M059J (cell line): ENCODE measurements around the gene ZNF850. TPM values are rescaled to one million over a fixed set of nuclear protein-coding genes. Genes with fewer than 3 reads are reported as not detected.
"Not testable (repeated sequence)": the region's sequence is repeated elsewhere in the genome, so short reads cannot be mapped to it uniquely, and the experiment has no call there.

Source experiments
- DNase-seq: peaks from one replicate; pipeline ENCODE4 v3.0.0-alpha.2; 2012; ENCODE audit warnings: low read depth
- total RNA-seq: library from RNA; depleted of rRNA; stranded (reverse); fragments of >200 nt; shearing (Covaris generic); gene quantifications from 2 replicates; pipeline ENCODE4 v1.2.3, GENCODE V29; 2014; rRNA removed

The ZNF850 gene
- 2.7 and 4.4 TPM in 2 replicates for total RNA-seq

DNA sequence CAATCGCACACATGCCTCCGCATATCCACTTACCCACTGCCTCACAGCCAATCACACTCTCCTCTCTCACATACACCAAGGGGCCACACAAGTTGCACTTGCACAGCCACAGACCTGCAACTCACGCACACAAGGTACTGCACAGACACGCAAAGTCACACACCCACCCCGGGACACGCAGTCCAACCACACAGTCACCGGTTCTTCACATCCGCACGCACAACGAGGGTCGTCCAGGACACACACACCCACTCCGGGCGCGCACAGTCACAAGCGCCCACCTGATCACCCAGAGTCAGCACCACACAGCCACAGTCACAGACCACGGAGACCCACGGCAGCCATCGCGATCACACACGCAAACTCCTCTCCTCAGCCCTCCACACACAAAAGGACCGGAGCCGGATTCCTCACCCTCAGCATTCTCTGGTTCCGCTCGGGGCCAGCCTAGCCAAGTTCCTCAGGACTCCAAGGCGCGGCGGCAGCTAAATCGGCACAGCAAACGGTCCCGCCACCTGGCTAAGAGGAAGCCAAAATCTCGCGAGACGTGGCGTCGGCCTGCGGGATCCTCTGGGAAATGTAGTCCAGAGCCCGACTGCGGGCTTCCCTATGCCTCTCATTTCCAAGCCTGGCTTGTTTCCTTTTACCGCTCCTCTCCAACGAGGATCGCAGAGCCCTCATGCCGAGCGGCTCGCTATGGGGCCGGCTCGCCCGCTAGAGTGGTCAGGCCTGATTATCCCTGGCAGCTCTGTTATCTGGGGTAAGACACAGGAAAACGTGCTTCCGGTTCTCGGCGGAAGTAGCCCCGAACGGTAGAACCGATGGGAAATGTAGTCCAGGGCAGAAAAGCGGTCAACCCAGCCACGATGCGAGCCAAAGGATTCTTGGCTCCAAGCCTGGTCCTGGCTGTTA is at the start of gene ZNF850:
ZNF850 (minus strand) TSS at position 497 of the 912 bp plus-strand sequence. CDS start 10,201 bp downstream, outside the sequence.
- DNase-seq, result peak; percentile 92

DNA sequence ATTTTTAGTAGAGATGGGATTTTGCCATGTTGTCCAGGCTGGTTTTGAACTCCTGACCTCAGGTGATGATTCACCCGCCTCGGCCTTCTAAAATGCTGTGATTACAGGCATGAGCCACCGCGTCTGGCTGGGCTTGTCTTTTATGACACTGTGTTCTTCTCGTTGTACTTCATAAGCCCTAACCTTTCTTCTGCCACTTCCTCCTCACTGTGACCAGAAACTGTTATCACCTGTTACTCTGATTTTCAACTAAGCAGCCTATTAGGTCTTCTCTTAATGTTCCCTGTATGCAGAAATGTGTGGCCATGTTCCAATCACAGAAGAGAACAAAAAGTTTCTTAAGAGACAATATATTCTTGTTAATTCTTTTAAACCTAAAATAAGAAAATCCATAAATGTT is 49.2 kb upstream of the ZNF850 start:
- no peak for DNase-seq

DNA sequence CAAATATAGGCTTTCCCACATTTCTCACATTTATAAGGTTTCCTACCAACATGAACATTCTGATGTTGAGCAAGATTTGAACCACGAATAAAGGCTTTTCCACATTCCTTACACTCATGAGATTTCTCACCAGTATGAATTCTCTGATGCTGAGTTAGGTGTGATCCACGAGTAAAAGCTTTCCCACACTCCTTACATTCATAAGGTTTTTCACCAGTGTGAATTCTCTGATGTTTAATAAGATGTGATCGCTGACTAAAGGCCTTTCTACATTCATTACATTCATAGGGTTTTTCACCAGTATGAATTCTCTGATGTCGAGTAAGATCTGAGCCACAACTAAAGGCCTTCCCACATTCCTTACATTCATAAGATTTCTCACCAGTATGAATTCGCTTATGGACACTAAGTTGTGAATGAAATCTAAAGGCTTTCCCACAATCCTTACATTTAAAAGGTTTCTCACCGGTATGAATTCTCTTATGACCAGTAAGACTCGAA is 46.6 kb upstream of the ZNF850 start:
- DNase-seq, result peak; percentile 5

- DNase-seq, result no peak
Measured at GRCh38 chr19:36807029-36807428, 34.4 kb upstream of the ZNF850 start.

DNA sequence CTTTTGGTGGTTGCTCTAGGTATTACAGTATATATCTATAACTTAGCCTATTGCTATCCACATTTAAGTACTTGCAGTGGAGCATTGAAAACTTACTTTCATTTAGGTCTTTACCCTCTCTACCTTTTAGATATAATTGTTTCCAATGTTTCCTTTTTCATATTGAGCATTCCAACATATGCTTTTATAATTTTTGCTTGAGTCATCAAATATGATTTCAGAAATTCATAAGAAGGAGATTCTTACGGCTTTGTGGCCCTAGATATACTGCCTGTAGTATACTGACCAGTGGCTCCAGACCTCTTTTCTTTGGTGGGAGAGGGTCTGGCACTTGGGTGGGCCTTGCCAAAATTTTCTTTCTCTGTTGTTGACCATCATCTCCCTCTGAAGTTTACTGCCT is 32.8 kb upstream of the ZNF850 start:
- DNase-seq, result no peak

- no peak for DNase-seq
Measured at GRCh38 chr19:36797786-36798108, 25.1 kb upstream of the ZNF850 start.

DNA sequence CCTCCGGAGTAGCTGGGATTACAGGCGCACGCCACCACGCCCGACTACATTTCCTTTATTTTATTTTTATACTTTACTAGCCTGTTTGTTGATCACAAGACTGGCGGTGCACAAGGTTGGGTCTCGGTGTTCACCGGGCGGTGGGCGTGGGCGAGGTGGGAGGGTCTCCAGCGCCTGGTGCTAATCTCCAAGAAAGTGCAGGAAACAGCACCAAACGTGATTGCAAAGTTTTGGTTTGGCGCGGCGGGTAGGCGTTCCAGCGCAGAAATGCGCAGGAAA is 24.0 kb upstream of the ZNF850 start:
- no peak for DNase-seq

DNA sequence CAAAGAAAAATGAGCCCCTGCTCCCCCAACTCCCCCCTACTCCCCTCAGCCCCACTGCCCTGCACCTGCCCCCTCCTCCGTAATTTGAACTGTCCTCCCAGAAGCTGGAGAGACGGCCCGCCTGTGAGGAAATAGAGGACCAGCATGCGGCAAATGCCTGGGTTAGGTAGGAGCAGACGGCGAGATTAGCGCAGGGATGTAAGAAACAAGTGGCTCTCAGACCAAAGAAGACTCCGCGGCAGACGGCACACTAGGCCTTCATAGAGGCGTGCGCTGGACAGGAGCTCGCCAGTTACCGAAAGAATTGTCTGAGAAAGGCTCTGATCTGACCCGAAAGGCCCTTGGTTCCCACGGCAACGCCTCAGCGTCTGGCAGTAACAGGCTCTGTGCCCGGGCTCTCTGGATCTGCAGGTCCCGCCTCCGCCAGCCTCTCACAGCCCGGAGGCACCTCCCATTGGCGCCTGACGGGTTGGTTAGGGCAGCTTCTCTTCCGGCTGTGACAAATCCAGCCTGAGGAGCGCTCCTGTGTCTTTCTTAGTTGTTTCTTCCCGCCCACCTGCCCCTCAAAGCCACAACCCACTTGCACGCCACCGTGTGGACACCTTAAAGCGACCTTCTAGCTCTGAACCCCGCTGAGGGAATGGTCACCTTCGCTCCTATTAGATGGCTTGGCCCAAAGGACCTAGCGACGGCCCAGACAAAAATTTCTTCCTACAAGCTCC is 19.0 kb upstream of the ZNF850 start:
- not testable (repeated sequence) for DNase-seq

DNA sequence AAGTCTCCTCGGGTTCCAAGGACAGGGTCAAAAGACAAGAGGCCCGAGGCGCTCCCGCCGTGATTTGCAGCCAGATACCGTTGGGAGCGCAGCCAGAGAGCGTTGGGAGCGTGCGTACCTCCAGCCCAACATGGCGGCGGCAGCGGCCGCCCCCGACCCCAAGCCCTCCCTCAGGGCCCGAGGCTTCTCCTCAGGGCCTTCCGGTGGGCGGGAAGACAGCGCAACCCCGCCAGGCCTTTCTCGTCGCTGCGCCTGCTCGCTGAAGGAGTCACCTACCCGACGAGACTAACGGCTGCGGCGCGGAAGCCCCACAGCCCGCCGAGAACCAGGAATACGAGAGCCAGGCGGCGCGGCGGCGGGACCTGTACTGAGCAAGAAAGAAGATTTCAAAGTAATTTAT is 3.2 kb upstream of the ZNF850 start:
- DNase-seq, result no peak

- DNase-seq, result no peak
Measured at GRCh38 chr19:36773223-36773579, 594 bp upstream of the ZNF850 start.

- peak; percentile 78 for DNase-seq
Measured at GRCh38 chr19:36771261-36772231, 1.1 kb downstream of the ZNF850 start.

DNA sequence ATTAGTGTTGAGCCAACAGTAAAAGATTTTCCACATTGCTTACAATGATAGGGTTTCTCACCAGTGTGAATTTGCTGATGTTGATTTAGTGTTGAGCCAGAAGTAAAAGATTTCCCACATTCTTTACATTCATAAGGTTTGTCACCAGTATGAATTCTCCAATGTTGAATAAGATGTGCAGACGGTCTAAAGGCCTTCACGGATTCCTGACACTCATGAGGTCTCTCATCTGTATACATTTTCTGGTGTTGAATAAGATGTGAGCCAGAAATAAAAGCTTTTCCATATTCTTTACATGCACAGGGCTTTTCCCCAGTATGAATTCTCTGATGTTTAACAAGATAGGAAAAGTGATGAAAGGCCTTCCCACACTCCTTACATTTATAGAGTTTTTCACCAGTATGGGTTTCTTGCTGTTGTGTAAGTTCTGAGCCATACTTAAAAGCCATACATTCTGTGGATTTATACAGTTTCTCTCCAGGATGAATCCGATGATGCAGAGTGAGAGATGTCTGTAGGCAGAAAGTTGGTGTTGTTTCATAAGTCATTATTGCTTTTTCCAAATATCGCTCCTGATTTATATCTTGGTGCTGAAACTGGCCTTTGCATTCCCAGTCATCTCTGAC is 22.4 kb downstream of the ZNF850 start:
- no peak for DNase-seq

DNA sequence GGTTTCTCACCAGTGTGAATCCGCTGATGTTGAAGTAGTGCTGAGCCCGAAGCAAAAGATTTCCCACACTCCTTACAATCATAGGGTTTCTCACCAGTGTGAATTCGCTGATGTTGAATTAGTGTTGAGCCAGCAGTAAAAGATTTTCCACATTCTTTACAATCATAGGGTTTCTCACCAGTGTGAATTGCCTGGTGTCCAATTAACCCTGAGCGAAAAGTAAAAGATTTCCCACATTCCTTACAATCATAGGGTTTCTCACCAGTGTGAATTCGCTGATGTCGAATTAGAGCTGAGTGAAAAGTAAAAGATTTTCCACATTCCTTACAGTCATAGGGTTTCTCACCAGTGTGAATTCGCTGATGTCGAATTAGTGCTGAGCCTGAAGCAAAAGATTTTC is 23.0 kb downstream of the ZNF850 start:
- DNase-seq, result not testable (repeated sequence)

GRCh38 chr19:36748431-36749275 is 24.0 kb downstream of the ZNF850 start:
- DNase-seq, result no peak

GRCh38 chr19:36747750-36748149 is 24.9 kb downstream of the ZNF850 start:
- DNase-seq, result no peak

DNA sequence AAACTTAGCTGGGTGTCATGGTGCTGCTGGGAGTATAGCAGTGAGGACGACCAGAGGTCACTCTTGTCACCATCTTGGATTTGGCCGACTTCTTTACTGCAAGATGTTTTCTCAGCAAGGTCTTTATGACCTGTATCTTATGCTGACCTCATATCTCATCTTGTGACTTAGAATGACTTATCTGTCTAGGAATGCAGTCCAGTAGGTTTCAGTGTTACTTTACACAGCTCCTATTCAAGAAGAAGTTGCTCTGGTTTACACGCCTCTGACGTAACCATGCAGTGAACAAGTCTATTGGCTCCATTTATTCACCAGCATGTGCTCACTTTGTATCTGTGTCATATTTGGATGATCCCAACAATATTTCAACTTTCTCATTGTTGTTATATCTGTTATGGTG is 26.7 kb downstream of the ZNF850 start:
- no peak for DNase-seq

DNA sequence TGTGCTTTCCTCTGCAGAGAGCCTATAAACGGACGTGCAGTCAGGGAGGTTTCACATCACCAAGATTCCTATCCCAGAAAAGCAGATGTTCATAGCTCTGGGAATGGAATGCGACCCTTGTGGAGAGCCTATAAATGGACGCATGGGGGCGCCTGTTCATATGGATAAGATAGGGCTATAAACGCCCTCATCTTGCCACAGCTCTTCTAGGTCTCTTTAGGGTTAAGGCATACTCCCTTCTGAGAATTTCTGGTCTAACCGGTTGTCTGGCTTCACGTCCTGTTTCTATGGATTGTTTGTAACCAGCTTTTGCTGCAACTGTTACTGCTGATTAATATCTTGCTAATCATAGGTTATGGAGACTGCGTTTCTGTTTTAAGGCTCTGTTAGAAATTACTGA is 36.4 kb downstream of the ZNF850 start:
- DNase-seq, result not testable (repeated sequence)

GRCh38 chr19:36719687-36720556 is 52.7 kb downstream of the ZNF850 start:
- DNase-seq, result peak; percentile 6

GRCh38 chr19:36709423-36709822 is 63.2 kb downstream of the ZNF850 start:
- no peak for DNase-seq

- peak; percentile 26 for DNase-seq
Measured at GRCh38 chr19:36707134-36707533, 65.5 kb downstream of the ZNF850 start.
